Measurements from ENCODE around the gene TRERF1. TPM values are rescaled to one million over a fixed set of nuclear protein-coding genes. Genes with fewer than 3 reads are reported as not detected.

TRERF1 gene
- total RNA-seq, 1 donor from 2014 or later = 12.8 TPM

GRCh38 chr6:42185597-42185996 is 266.1 kb downstream of the TRERF1 start:
- TF ChIP-seq, protein P1, sequence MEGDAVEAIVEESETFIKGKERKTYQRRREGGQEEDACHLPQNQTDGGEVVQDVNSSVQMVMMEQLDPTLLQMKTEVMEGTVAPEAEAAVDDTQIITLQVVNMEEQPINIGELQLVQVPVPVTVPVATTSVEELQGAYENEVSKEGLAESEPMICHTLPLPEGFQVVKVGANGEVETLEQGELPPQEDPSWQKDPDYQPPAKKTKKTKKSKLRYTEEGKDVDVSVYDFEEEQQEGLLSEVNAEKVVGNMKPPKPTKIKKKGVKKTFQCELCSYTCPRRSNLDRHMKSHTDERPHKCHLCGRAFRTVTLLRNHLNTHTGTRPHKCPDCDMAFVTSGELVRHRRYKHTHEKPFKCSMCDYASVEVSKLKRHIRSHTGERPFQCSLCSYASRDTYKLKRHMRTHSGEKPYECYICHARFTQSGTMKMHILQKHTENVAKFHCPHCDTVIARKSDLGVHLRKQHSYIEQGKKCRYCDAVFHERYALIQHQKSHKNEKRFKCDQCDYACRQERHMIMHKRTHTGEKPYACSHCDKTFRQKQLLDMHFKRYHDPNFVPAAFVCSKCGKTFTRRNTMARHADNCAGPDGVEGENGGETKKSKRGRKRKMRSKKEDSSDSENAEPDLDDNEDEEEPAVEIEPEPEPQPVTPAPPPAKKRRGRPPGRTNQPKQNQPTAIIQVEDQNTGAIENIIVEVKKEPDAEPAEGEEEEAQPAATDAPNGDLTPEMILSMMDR (IDR thresholded peaks at IDR 0.05; ENCODE audit: partially characterized antibody, unreplicated experiment) = no peak
- Mint-ChIP-seq H3K4me1 (ENCODE audit: low read depth, unreplicated experiment) (peaks cover under 1% of the 10 kb centered on the region), H3K4me3 (ENCODE audit: unreplicated experiment) (no peak overlapping the region), H3K9me3 (ENCODE audit: unreplicated experiment) (no peaks in the 10 kb centered on the region), H3K27ac (ENCODE audit: unreplicated experiment) (no peak overlapping the region), H3K36me3 (ENCODE audit: unreplicated experiment) (no peaks in the 10 kb centered on the region), H3K27me3 (ENCODE audit: unreplicated experiment) (peaks cover 2% of the 10 kb centered on the region)
- no peak for DNase-seq

GRCh38 chr6:42184475-42184874 is 267.3 kb downstream of the TRERF1 start:
- DNase-seq = no peak
- no peak overlapping the region for H3K27ac Mint-ChIP-seq (ENCODE audit: unreplicated experiment)
- peaks cover 4% of the 10 kb centered on the region for H3K4me1 Mint-ChIP-seq (ENCODE audit: low read depth, unreplicated experiment)
- TF ChIP-seq, protein P1 (IDR thresholded peaks at IDR 0.05; ENCODE audit: partially characterized antibody, unreplicated experiment) = no peak
- H3K4me3 Mint-ChIP-seq (ENCODE audit: unreplicated experiment) = no peak overlapping the region
- H3K36me3 Mint-ChIP-seq (ENCODE audit: unreplicated experiment) = no peaks in the 10 kb centered on the region
- H3K9me3 Mint-ChIP-seq (ENCODE audit: unreplicated experiment) = no peaks in the 10 kb centered on the region
- peaks cover 7% of the 10 kb centered on the region for H3K27me3 Mint-ChIP-seq (ENCODE audit: unreplicated experiment)

GRCh38 chr6:42182101-42182500 is 269.6 kb downstream of the TRERF1 start:
- DNase-seq = no peak
- Mint-ChIP-seq H3K27me3 (ENCODE audit: unreplicated experiment) (peaks cover 7% of the 10 kb centered on the region), H3K9me3 (ENCODE audit: unreplicated experiment) (peaks cover 2% of the 10 kb centered on the region), H3K4me1 (ENCODE audit: low read depth, unreplicated experiment) (peaks cover 7% of the 10 kb centered on the region), H3K27ac (ENCODE audit: unreplicated experiment) (no peak overlapping the region), H3K36me3 (ENCODE audit: unreplicated experiment) (no peaks in the 10 kb centered on the region), H3K4me3 (ENCODE audit: unreplicated experiment) (no peak overlapping the region)
- TF ChIP-seq, protein P1 (IDR thresholded peaks at IDR 0.05; ENCODE audit: partially characterized antibody, unreplicated experiment) = no peak

DNA sequence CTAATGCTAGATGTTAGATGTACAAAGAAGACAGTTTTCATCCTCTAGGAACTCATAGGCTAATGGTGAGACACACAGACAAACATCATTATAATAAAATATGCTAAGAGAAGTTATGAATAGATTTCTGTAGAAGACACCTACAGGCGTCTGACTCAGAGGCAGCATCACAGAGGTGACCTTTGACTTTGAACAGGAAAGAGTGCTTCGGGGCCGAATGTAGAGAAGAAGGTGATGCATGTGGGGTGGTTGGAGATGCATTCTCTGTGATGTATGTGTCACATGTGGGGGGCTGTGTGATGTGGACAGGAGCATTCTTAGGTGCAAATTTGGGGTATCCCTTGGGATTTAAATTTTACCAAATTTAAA is 271.8 kb downstream of the TRERF1 start:
- TF ChIP-seq, protein P1 (IDR thresholded peaks at IDR 0.05; ENCODE audit: partially characterized antibody, unreplicated experiment) = no peak
- Mint-ChIP-seq H3K36me3 (ENCODE audit: unreplicated experiment) (no peaks in the 10 kb centered on the region), H3K27me3 (ENCODE audit: unreplicated experiment) (peaks cover 10% of the 10 kb centered on the region), H3K4me3 (ENCODE audit: unreplicated experiment) (no peak overlapping the region), H3K27ac (ENCODE audit: unreplicated experiment) (no peak overlapping the region), H3K4me1 (ENCODE audit: low read depth, unreplicated experiment) (peaks cover 7% of the 10 kb centered on the region), H3K9me3 (ENCODE audit: unreplicated experiment) (peaks cover 2% of the 10 kb centered on the region)
- DNase-seq = no peak

DNA sequence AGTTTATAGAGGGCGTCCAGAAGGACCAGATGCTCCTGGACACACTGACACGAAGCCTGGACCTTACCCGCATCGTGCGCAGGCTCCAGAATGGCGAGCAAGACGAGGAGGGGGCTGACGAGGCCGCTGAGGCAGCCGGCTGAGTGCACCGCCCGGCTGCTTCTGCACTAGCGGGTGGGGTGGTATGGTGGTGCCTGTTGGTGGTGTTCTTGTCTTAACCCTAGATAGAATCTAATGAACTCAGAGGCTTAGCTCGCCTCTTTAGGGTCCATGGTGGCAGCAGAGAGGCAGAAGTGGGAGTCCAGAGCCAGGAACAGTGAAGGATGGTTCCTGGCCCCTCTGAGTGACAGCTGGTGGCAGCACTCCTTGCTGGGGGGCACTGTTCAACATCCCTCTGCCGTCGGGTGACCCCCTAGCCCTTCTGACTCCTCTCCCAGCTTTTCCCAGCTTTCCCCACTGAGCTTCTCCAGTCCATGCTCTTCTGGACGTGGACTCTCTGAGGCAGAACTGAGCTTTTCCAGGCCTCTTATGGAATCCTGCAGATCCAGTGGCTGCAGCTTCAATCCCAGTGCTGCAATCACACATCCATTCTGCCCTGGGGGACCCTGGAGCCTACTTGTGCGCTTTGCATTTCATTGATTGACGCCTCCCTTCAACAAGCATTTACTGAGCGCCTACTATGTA is 272.3 kb downstream of the TRERF1 start:
- H3K27me3 Mint-ChIP-seq (ENCODE audit: unreplicated experiment) = peaks cover 10% of the 10 kb centered on the region
- no peak overlapping the region for H3K4me3 Mint-ChIP-seq (ENCODE audit: unreplicated experiment)
- peaks cover 7% of the 10 kb centered on the region for H3K4me1 Mint-ChIP-seq (ENCODE audit: low read depth, unreplicated experiment)
- no peak for DNase-seq
- no peaks in the 10 kb centered on the region for H3K36me3 Mint-ChIP-seq (ENCODE audit: unreplicated experiment)
- H3K9me3 Mint-ChIP-seq (ENCODE audit: unreplicated experiment) = peaks cover 2% of the 10 kb centered on the region
- TF ChIP-seq, protein P1 (IDR thresholded peaks at IDR 0.05; ENCODE audit: partially characterized antibody, unreplicated experiment) = no peak
- no peak overlapping the region for H3K27ac Mint-ChIP-seq (ENCODE audit: unreplicated experiment)
